Kidney capillary endothelial cell (primary cell): ENCODE results near the gene FBXO9.

Source experiments
- DNase-seq: peaks from one replicate; pipeline ENCODE4 v3.0.0-alpha.2; 2018; ENCODE audit warnings: low spot score

The FBXO9 gene

GRCh38 chr6:53095270-53095669, 30.1 kb downstream of the FBXO9 start:
- DNase-seq, result no peak

DNA sequence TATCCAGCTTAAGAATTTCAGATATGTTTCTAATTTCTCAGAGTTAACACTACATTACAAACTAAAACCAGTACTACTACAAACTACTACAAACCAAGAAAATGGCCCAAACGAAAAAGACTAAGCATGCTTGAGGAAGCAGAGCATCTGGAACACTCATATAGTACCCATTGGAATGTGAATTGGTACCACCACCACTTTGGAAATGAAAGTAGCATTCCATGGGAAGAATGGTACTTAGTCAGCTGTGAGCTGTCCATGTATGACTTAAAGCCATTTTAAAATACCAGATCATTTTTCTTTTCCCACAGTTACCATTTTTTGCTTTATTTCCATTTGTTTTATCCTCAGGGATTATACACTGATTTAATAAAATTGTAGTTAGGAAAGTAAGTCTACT, 30.5 kb downstream of the FBXO9 start:
- no peak for DNase-seq

DNA sequence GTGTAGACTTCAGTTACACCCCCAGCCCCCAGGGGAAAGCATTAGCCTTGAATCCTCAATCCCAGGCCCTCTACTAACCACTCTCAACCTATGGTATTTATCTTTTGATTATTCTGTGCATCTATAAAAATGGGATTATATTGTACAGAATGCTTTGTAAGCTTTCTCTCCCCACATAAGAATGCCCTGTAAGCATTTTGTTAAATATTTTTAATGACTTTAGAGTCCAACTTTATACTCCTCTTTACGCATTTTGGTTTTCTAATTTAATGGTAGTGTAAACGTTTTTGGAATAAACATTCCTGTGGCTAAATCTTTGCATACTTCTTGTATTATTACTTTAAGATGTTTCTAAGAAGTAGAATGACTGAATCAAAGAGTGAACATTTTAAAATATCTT, 35.4 kb downstream of the FBXO9 start:
- DNase-seq, result no peak

DNA sequence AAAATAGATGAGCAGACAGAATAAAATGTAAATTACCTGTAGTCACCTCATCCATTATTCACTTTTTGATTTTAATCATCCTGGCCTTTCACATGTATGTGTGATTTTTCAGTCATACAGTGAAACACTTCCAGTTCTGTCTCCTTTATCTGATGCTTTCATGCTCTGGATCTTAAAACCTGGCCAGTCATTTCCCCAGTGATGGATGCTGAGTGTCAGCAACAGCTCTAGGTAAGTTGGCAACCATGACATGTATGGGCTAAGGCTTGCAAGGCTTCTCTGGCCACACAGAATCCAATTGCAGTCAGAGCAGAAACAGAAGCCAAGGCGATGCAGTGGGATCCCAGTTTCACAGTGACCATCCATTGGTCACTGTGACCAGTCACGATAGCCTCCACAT, 35.8 kb downstream of the FBXO9 start:
- DNase-seq, result no peak

- no peak for DNase-seq
These were observed 38.9 kb downstream of the FBXO9 start for GRCh38 chr6:53103993-53104675.

DNA sequence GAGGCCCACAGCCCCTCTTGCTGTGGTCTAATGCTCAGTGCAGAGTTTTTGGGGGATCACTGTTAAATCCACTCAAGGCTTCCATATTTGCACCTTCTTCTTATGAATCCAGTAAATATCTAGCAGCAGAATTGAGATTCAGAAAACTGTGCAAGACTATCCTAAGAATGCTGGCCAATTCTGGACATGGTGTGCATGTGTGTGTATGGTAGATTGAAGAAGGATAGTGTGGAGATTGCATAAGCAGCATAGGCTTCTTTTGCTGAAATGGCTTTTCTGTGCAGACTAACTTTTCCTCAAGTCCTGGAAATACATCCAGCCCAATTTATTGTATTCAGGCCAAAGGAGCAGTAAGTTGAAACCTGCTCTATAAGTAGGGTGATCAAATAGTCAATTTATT, 39.7 kb downstream of the FBXO9 start:
- DNase-seq, result no peak

DNA sequence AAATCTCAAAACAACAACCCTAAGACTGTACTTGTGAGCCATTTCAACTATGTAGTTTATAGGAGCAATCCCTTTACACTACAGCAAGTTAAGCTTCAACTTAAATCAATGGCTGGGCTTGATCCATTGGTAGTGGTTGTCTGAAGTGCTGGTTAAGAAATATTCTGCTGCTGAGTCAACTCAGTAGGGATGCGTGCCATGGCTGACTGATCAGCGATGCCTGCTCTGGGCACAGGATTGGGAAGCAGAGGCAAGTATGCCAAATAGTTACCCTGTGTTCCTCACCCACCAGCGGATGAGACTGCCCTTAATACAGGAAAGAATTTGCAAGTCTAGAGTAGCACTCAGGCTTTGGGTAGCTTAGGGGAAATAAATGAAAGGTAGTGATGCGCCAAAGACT, 41.9 kb downstream of the FBXO9 start:
- no peak for DNase-seq

DNA sequence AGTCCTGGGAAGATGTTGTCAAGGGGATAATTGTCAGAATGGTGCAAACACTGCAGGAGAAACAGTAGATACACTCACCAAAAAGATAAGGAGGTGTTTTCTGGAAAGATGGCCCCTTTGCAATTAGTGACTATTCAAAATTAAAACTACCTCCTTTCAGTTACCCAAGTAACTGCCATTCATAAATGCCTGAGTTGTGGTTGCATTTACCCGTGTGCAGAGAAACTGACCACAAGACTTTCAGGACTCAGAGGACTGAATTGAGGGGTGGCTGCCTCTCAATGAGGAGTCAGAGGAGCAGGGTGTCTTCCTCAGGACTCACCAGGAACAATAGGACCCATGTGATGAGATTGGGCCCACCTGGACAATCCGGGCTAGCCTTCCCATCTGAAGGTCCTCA, 44.4 kb downstream of the FBXO9 start:
- DNase-seq, result no peak

GRCh38 chr6:53111865-53112264, 46.7 kb downstream of the FBXO9 start:
- DNase-seq, result no peak

GRCh38 chr6:53112404-53112803, 47.2 kb downstream of the FBXO9 start:
- DNase-seq, result no peak

- no peak for DNase-seq
These were observed 47.7 kb downstream of the FBXO9 start for GRCh38 chr6:53112871-53113270.

DNA sequence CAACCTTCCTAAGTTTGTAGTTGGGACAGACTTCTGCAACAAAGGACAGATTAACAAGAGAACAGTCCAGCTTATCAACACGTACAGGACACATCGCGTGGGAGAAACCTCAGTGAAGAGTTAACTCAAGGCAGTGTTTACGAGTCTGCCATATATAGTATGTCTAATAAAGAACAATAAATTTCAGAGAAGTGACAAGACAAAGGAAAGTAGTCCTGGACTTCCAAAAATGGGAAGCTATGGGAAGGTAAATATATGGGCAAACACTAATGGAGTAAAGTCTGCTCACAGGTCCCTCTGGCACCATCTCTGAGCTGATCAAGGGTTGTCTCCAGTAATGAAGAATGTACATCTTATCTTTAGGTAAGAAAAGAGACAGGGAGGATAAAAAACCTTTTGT, 48.5 kb downstream of the FBXO9 start:
- no peak for DNase-seq

GRCh38 chr6:53115113-53115512, 49.9 kb downstream of the FBXO9 start:
- no peak for DNase-seq

GRCh38 chr6:53115741-53116140, 50.5 kb downstream of the FBXO9 start:
- DNase-seq, result no peak

GRCh38 chr6:53119349-53119748, 54.1 kb downstream of the FBXO9 start:
- DNase-seq, result no peak

- DNase-seq, result no peak
These were observed 54.7 kb downstream of the FBXO9 start for GRCh38 chr6:53119772-53120409.

- DNase-seq, result no peak
These were observed 59.1 kb downstream of the FBXO9 start for GRCh38 chr6:53124131-53124800.

GRCh38 chr6:53125276-53125675, 60.1 kb downstream of the FBXO9 start:
- DNase-seq, result no peak

- DNase-seq, result no peak
These were observed 63.6 kb downstream of the FBXO9 start for GRCh38 chr6:53128842-53129241.

GRCh38 chr6:53130569-53131290, 65.5 kb downstream of the FBXO9 start:
- DNase-seq, result no peak

DNA sequence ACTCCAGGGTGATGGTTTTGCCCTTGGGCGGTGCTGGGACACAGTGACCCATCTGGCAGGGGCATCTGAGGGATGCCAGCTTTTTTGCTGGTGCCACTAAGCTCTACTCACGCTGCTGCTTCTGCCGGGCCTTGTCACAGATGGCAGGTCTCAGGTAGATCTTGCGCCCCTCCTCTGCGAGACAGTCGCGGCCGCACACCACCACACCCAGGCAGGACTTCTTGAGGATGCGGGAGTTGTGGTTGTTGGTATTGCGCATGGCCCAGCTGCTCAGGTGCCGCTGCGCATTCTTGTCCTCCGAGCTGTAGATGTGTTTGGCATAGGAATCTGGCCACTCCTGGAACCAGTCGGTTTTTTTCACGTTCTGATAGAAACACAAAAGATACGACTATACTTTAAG, 68.8 kb downstream of the FBXO9 start:
- no peak for DNase-seq

DNA sequence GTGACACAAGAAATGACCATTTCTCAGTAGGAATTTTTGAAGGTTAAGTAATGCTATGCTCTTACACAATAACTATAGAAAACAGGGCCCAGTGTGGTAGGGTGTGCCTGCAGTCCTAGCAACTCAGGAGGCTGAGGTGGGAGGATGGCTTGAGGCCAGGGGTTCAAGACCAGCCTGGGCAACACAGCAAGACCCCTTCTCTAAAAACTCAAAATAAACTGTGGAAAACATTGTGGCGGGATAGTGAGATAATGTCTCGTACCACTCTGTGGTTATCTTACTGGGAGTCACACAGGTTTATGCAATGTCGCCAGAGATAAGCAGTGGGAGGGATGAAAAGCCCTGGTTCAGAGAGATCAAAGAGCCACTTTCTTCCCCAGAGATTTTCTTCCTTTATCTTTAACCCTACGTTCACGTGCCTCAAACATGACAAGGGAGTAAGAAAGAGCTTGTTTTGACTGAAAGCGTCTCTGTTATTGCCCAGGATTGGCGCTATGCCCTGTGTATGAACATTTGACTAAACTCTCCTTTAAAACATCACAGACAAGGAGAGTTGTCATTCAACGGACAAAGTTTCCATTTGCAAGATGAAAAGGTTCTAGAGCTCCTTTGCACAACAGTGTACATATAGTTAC, 69.5 kb downstream of the FBXO9 start:
- no peak for DNase-seq
